ENCODE measurements around the gene TLN1.

GRCh38 chr9:35716230-35716629, 15.8 kb downstream of the TLN1 start:
- no peak for TF ChIP-seq POLR2A (IDR thresholded peaks at IDR 0.05)
- TF ChIP-seq POLR2AphosphoS5 (IDR thresholded peaks at IDR 0.05): peak; percentile 10

Measured in prostate gland (tissue), 1 donor.